ENCODE measurements around the gene TRMO. TPM values are rescaled to one million over a fixed set of nuclear protein-coding genes. Genes with fewer than 3 reads are reported as not detected.

TRMO gene
- total and polyA plus RNA-seq, 5 donors = 5.3 to 9.5 (median 7.8) TPM

DNA sequence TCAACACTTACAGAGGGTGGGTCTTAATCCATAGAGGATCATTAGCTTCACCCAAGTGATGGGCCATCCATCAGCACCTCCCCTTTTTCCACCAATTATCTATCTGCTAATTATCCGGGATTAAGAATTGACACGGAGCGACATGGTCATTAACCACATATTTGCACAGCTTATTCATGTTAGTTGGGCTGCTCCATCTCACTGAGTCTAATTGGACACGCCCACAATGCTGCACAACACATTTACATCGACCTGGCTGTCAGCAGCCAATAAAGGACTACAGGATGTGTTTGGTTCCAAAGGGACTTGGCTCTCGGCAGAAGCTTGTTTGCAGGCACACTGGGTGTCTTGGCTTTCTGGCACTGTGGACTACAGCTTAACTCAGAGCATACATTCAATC is 47.7 kb downstream of the TRMO start:
- Histone ChIP-seq H3K27me3 (ENCODE audit: control insufficient read depth, insufficient read depth) (no peaks in the 10 kb centered on the region), H3K4me1 (ENCODE audit: control insufficient read depth, insufficient read depth, low read length) (no peaks in the 10 kb centered on the region), H3K4me3 (ENCODE audit: low read length) (no peak overlapping the region), H3K9me3 (ENCODE audit: control insufficient read depth, low read length) (no peaks in the 10 kb centered on the region), H3K27ac (ENCODE audit: low read length) (no peak overlapping the region)
- no peak for ATAC-seq
- intact Hi-C loops (cut with DNase I) = no loop called here
- WGBS = 72% methylated on average over 6 of the region's 6 CpGs
- no peak for DNase-seq

GRCh38 chr9:97873882-97874281 is 48.4 kb downstream of the TRMO start:
- Histone ChIP-seq H3K9me3 (ENCODE audit: control insufficient read depth, low read length) (no peaks in the 10 kb centered on the region), H3K27ac (ENCODE audit: low read length) (no peak overlapping the region), H3K27me3 (ENCODE audit: control insufficient read depth, insufficient read depth) (no peaks in the 10 kb centered on the region), H3K4me1 (ENCODE audit: control insufficient read depth, insufficient read depth, low read length) (no peaks in the 10 kb centered on the region), H3K4me3 (ENCODE audit: low read length) (no peak overlapping the region)
- 83% methylated on average over 6 of the region's 6 CpGs for WGBS
- intact Hi-C loops (cut with DNase I) = no loop called here
- DNase-seq = no peak
- ATAC-seq = no peak

GRCh38 chr9:97873425-97873824 is 48.9 kb downstream of the TRMO start:
- H3K4me3 ChIP-seq (ENCODE audit: low read length) = no peak overlapping the region
- no peaks in the 10 kb centered on the region for H3K4me1 ChIP-seq (ENCODE audit: control insufficient read depth, insufficient read depth, low read length)
- no peak for DNase-seq
- 83% methylated on average over 3 of the region's 3 CpGs for WGBS
- intact Hi-C loops (cut with DNase I) = no loop called here
- ATAC-seq = no peak
- no peaks in the 10 kb centered on the region for H3K27me3 ChIP-seq (ENCODE audit: control insufficient read depth, insufficient read depth)
- no peak overlapping the region for H3K27ac ChIP-seq (ENCODE audit: low read length)
- no peaks in the 10 kb centered on the region for H3K9me3 ChIP-seq (ENCODE audit: control insufficient read depth, low read length)

DNA sequence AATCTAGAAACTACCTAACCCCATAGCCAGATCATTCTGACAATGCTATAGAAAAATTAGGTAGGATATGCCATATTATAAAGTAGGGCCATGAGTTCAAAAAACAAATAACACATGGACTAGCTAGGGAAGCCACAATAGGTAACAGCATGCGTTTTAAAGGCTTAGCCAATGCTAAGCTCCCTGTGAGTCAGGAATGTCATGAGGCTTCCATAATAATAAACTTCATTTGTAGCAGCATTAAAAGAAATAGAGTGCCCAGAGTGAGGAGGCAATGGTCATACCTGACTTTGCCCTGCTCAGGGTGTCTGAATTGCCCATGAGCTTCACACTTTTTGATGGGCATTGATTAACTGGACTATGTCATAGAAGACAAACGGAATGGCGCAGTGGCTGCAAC is 53.4 kb downstream of the TRMO start:
- 75% methylated on average over 3 of the region's 3 CpGs for WGBS
- Histone ChIP-seq H3K9me3 (ENCODE audit: control insufficient read depth, low read length) (peaks cover 2% of the 10 kb centered on the region), H3K27ac (ENCODE audit: low read length) (no peak overlapping the region), H3K27me3 (ENCODE audit: control insufficient read depth, insufficient read depth) (peaks cover 2% of the 10 kb centered on the region), H3K4me1 (ENCODE audit: control insufficient read depth, insufficient read depth, low read length) (no peaks in the 10 kb centered on the region), H3K4me3 (ENCODE audit: low read length) (no peak overlapping the region)
- DNase-seq (no peak), ATAC-seq (no peak)
- intact Hi-C loops (cut with DNase I) = no loop called here

GRCh38 chr9:97866848-97867247 is 55.5 kb downstream of the TRMO start:
- DNase-seq (no peak), ATAC-seq (no peak)
- no peaks in the 10 kb centered on the region for H3K4me1 ChIP-seq (ENCODE audit: control insufficient read depth, insufficient read depth, low read length)
- peaks cover 2% of the 10 kb centered on the region for H3K27me3 ChIP-seq (ENCODE audit: control insufficient read depth, insufficient read depth)
- intact Hi-C loops (cut with DNase I) = no loop called here
- no peak overlapping the region for H3K27ac ChIP-seq (ENCODE audit: low read length)
- H3K4me3 ChIP-seq (ENCODE audit: low read length) = no peak overlapping the region
- H3K9me3 ChIP-seq (ENCODE audit: control insufficient read depth, low read length) = peaks cover 2% of the 10 kb centered on the region

- H3K27ac ChIP-seq (ENCODE audit: low read length) = no peak overlapping the region
- no peak overlapping the region for H3K4me3 ChIP-seq (ENCODE audit: low read length)
- WGBS = 95% methylated on average over 1 of the region's 1 CpG
- ATAC-seq (no peak), DNase-seq (no peak)
- H3K27me3 ChIP-seq (ENCODE audit: control insufficient read depth, insufficient read depth) = peaks cover 2% of the 10 kb centered on the region
- H3K4me1 ChIP-seq (ENCODE audit: control insufficient read depth, insufficient read depth, low read length) = no peaks in the 10 kb centered on the region
- peaks cover 2% of the 10 kb centered on the region for H3K9me3 ChIP-seq (ENCODE audit: control insufficient read depth, low read length)
- intact Hi-C loops (cut with DNase I) = no loop called here
Measured at GRCh38 chr9:97866300-97866699, 56.0 kb downstream of the TRMO start.

DNA sequence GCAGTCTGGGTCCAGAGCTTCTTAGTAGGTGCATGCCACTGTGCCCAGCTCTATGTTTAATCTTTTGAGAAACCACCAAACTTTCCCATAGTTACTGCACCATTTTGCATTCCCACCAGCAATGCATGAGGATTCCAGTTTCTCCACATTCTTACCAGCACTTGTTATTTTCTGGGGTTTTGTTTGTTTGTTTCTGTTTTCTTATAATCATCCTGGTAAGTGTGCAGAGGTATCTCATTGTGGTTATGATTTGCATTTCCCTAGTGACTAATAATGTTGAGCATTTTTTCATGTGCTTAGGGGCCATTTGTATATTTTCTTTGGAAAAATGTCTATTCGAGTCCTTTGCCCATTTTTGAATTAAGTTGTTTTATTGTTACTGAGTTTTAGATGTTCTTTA is 57.9 kb downstream of the TRMO start:
- no peak for ATAC-seq
- H3K4me3 ChIP-seq (ENCODE audit: low read length) = no peak overlapping the region
- H3K27me3 ChIP-seq (ENCODE audit: control insufficient read depth, insufficient read depth) = peaks cover 2% of the 10 kb centered on the region
- no peaks in the 10 kb centered on the region for H3K4me1 ChIP-seq (ENCODE audit: control insufficient read depth, insufficient read depth, low read length)
- WGBS = 63% methylated on average over 1 of the region's 1 CpG
- H3K27ac ChIP-seq (ENCODE audit: low read length) = no peak overlapping the region
- no peak for DNase-seq
- intact Hi-C loops (cut with DNase I) = no loop called here
- peaks cover 2% of the 10 kb centered on the region for H3K9me3 ChIP-seq (ENCODE audit: control insufficient read depth, low read length)

- Histone ChIP-seq H3K27ac (ENCODE audit: low read length) (no peak overlapping the region), H3K9me3 (ENCODE audit: control insufficient read depth, low read length) (peaks cover 2% of the 10 kb centered on the region), H3K4me3 (ENCODE audit: low read length) (no peak overlapping the region), H3K27me3 (ENCODE audit: control insufficient read depth, insufficient read depth) (peaks cover 5% of the 10 kb centered on the region), H3K4me1 (ENCODE audit: control insufficient read depth, insufficient read depth, low read length) (no peaks in the 10 kb centered on the region)
- DNase-seq (no peak), ATAC-seq (no peak)
- WGBS = 70% methylated on average over 7 of the region's 7 CpGs
- intact Hi-C loops (cut with DNase I) = no loop called here
Measured at GRCh38 chr9:97863314-97863713, 59.0 kb downstream of the TRMO start.

- no peak for DNase-seq
- no peak overlapping the region for H3K27ac ChIP-seq (ENCODE audit: low read length)
- H3K4me1 ChIP-seq (ENCODE audit: control insufficient read depth, insufficient read depth, low read length) = peaks cover 2% of the 10 kb centered on the region
- ATAC-seq = no peak
- WGBS = 62% methylated on average over 5 of the region's 5 CpGs
- H3K4me3 ChIP-seq (ENCODE audit: low read length) = no peak overlapping the region
- peaks cover 5% of the 10 kb centered on the region for H3K27me3 ChIP-seq (ENCODE audit: control insufficient read depth, insufficient read depth)
- H3K9me3 ChIP-seq (ENCODE audit: control insufficient read depth, low read length) = peaks cover 2% of the 10 kb centered on the region
- intact Hi-C loops (cut with DNase I) = no loop called here
Measured at GRCh38 chr9:97861148-97861475, 61.2 kb downstream of the TRMO start.

GRCh38 chr9:97860451-97861147 is 61.7 kb downstream of the TRMO start:
- DNase-seq = no peak
- WGBS = 35% methylated on average over 10 of the region's 10 CpGs
- Histone ChIP-seq H3K9me3 (ENCODE audit: control insufficient read depth, low read length) (peaks cover 2% of the 10 kb centered on the region), H3K4me1 (ENCODE audit: control insufficient read depth, insufficient read depth, low read length) (peaks cover 2% of the 10 kb centered on the region), H3K27me3 (ENCODE audit: control insufficient read depth, insufficient read depth) (peaks cover 5% of the 10 kb centered on the region), H3K27ac (ENCODE audit: low read length) (no peak overlapping the region), H3K4me3 (ENCODE audit: low read length) (no peak overlapping the region)
- no peak for ATAC-seq
- intact Hi-C loops (cut with DNase I) = no loop called here

DNA sequence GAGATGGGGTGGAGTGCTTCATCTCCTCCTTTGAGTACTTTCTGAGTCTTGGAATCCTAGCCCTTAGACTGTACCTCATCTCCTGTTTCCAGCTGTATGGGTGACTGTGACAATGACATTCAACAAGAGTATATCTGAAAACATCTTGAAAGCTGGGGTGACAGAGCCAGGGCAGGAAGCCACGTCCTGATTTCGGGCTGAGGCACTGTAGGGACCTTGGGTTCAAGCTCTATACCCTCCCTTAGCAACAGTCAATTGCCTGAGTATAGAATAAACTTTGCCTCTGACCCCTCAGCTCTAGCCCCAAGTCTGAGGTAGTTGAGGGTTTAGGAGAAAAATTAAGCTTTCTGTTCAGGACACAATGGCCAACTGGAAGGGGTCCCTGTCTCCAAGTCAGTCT is 63.0 kb downstream of the TRMO start:
- DNase-seq = no peak
- intact Hi-C loops (cut with DNase I) = no loop called here
- H3K27ac ChIP-seq (ENCODE audit: low read length) = no peak overlapping the region
- H3K4me3 ChIP-seq (ENCODE audit: low read length) = no peak overlapping the region
- no peak for ATAC-seq
- WGBS = 31% methylated on average over 2 of the region's 2 CpGs
- peaks cover 2% of the 10 kb centered on the region for H3K4me1 ChIP-seq (ENCODE audit: control insufficient read depth, insufficient read depth, low read length)
- H3K27me3 ChIP-seq (ENCODE audit: control insufficient read depth, insufficient read depth) = peaks cover 4% of the 10 kb centered on the region
- no peaks in the 10 kb centered on the region for H3K9me3 ChIP-seq (ENCODE audit: control insufficient read depth, low read length)

GRCh38 chr9:97858826-97859225 is 63.5 kb downstream of the TRMO start:
- Histone ChIP-seq H3K27ac (ENCODE audit: low read length) (no peak overlapping the region), H3K9me3 (ENCODE audit: control insufficient read depth, low read length) (no peaks in the 10 kb centered on the region), H3K4me1 (ENCODE audit: control insufficient read depth, insufficient read depth, low read length) (peaks cover 2% of the 10 kb centered on the region), H3K27me3 (ENCODE audit: control insufficient read depth, insufficient read depth) (peaks cover 3% of the 10 kb centered on the region), H3K4me3 (ENCODE audit: low read length) (no peak overlapping the region)
- DNase-seq = no peak
- WGBS = 33% methylated on average over 1 of the region's 1 CpG
- intact Hi-C loops (cut with DNase I) = no loop called here
- no peak for ATAC-seq

All from right cardiac atrium (tissue), 5 donors.